ENCODE results near the gene ACIN1. TPM values are rescaled to one million over a fixed set of nuclear protein-coding genes. Genes with fewer than 3 reads are reported as not detected.
"Not testable (repeated sequence)": the region's sequence is repeated elsewhere in the genome, so short reads cannot be mapped to it uniquely, and the experiment has no call there.

Gene ACIN1
- total RNA-seq, 2 donors from 2014 or later: 314 to 367 TPM

DNA sequence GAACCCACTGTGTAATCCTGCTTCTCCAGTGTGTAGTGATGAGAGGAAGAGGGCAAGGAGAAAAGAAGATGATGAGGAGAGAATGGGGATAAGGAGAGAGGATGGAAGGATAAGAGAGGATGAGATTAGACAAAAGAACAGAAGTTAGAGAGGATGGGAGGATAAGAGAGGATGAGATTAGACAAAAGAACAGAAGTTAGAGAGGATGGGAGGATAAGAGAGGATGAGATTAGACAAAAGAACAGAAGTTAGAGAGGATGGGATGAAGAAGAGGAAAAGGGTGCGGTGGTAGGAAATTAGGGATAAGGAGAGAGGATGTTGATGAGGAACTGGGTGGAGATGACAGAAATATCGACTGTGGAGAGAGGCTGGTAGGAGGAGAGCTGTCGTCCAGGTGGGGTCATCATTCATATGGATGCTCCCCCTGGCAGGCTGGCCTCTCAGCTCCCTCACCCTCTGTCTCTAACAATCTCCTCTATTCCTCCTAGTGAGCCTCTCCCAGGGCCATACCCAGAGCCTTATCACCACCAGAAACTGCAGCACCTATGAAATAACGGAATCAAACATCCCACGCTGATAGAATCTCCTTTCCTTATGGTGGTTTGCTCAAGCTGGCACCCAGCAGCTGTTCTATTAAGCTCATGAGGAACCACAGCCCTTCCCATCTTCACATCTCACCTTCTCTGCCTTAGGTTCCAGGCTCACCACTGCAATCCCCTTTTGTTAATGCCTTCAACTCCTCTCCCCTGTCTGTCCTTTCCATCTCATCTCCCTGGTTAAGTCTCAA is 15.8 kb upstream of the ACIN1 start:
- H3K9me3 Mint-ChIP-seq: peaks cover 7% of the 10 kb centered on the region
- H3K9me3 ChIP-seq (ENCODE audit: control insufficient read depth, low read length): no peaks in the 10 kb centered on the region
- no peaks in the 10 kb centered on the region for H3K36me3 ChIP-seq (ENCODE audit: control insufficient read depth, insufficient read depth, low read length)
- H3K4me1 Mint-ChIP-seq: peaks cover 31% of the 10 kb centered on the region
- H3K27me3 Mint-ChIP-seq (ENCODE audit: insufficient read depth): peaks cover 13% of the 10 kb centered on the region
- 89 to 100% methylated on average over 1 to 5 of the region's 5 CpGs for WGBS, 2 experiments (ENCODE audit: insufficient coverage in 1 of 2, insufficient read length in 1 of 2)
- no peaks in the 10 kb centered on the region for H3K4me1 ChIP-seq (ENCODE audit: control insufficient read depth, insufficient read depth, low read length)
- no peak overlapping the region for H3K27ac ChIP-seq (ENCODE audit: low read depth, low read length)
- no peak for DNase-seq
- H3K4me3 Mint-ChIP-seq: no peak overlapping the region
- no peak overlapping the region for H3K9ac ChIP-seq (ENCODE audit: extremely low read depth, low read length, poor library complexity, severe bottlenecking)
- no peak overlapping the region for H3K4me3 ChIP-seq (ENCODE audit: low read length)
- H3K27me3 ChIP-seq (ENCODE audit: control insufficient read depth, insufficient read depth, low read length, poor library complexity, severe bottlenecking): peaks cover 18% of the 10 kb centered on the region
- no peak overlapping the region for H3K27ac Mint-ChIP-seq
- TF ChIP-seq, protein P1, sequence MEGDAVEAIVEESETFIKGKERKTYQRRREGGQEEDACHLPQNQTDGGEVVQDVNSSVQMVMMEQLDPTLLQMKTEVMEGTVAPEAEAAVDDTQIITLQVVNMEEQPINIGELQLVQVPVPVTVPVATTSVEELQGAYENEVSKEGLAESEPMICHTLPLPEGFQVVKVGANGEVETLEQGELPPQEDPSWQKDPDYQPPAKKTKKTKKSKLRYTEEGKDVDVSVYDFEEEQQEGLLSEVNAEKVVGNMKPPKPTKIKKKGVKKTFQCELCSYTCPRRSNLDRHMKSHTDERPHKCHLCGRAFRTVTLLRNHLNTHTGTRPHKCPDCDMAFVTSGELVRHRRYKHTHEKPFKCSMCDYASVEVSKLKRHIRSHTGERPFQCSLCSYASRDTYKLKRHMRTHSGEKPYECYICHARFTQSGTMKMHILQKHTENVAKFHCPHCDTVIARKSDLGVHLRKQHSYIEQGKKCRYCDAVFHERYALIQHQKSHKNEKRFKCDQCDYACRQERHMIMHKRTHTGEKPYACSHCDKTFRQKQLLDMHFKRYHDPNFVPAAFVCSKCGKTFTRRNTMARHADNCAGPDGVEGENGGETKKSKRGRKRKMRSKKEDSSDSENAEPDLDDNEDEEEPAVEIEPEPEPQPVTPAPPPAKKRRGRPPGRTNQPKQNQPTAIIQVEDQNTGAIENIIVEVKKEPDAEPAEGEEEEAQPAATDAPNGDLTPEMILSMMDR (conservative IDR thresholded peaks at IDR 0.05): no peak
- no peaks in the 10 kb centered on the region for H3K36me3 Mint-ChIP-seq (ENCODE audit: low read depth)

DNA sequence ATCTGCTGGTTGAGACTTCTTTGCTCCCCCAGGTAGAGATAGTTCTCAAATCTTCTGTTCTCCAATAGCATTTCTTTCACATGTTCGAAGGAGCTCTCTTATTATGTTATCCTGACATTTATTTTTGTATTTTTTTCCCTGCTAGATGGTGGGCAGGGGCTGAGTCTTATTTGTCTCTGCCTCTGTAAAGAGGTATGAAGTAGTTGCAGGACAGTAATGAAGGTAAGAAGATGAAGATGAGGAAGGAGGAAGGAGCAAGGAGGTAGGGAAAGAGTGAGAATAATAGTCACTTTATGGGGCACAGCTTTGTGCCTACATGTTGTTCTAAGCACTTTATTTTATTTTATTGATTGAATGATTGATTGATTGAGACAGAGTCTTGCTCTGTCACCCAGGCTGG is 14.8 kb upstream of the ACIN1 start:
- Histone ChIP-seq H3K36me3 (ENCODE audit: control insufficient read depth, insufficient read depth, low read length) (no peaks in the 10 kb centered on the region), H3K4me3 (ENCODE audit: low read length) (no peak overlapping the region), H3K27ac (ENCODE audit: low read depth, low read length) (no peak overlapping the region), H3K9ac (ENCODE audit: extremely low read depth, low read length, poor library complexity, severe bottlenecking) (no peak overlapping the region), H3K27me3 (ENCODE audit: control insufficient read depth, insufficient read depth, low read length, poor library complexity, severe bottlenecking) (peaks cover 18% of the 10 kb centered on the region), H3K4me1 (ENCODE audit: control insufficient read depth, insufficient read depth, low read length) (peaks cover 2% of the 10 kb centered on the region), H3K9me3 (ENCODE audit: control insufficient read depth, low read length) (no peaks in the 10 kb centered on the region)
- 87% methylated on average over 1 of the region's 1 CpG; no CpG with 5 or more reads in 1 of the 2 experiments for WGBS, 2 experiments (ENCODE audit: insufficient coverage in 1 of 2, insufficient read length in 1 of 2)
- H3K4me1 Mint-ChIP-seq: peaks cover 31% of the 10 kb centered on the region
- H3K9me3 Mint-ChIP-seq: peaks cover 7% of the 10 kb centered on the region
- DNase-seq: no peak
- H3K36me3 Mint-ChIP-seq (ENCODE audit: low read depth): no peaks in the 10 kb centered on the region
- TF ChIP-seq, protein P1 (conservative IDR thresholded peaks at IDR 0.05): no peak
- no peak overlapping the region for H3K4me3 Mint-ChIP-seq
- H3K27me3 Mint-ChIP-seq (ENCODE audit: insufficient read depth): peaks cover 7% of the 10 kb centered on the region
- H3K27ac Mint-ChIP-seq: no peak overlapping the region

DNA sequence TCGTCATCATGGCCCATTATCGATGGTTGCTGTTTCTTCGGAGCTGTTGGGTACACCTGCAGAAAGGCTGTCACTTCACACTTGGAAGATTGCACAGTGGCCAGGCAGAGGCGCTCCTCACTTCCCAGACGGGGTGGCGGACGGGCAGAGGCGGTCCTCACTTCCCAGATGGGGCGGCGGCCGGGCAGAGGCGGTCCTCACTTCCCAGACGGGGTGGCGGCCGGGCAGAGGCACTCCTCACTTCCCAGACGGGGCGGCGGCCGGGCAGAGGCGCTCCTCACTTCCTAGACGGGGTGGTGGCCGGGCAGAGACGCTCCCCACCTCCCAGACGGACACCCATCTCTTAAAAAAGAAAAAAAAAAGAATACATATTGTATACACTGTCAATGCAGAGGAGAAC is 13.2 kb upstream of the ACIN1 start:
- H3K27me3 ChIP-seq (ENCODE audit: control insufficient read depth, insufficient read depth, low read length, poor library complexity, severe bottlenecking): peaks cover 18% of the 10 kb centered on the region
- peaks cover 31% of the 10 kb centered on the region for H3K4me1 Mint-ChIP-seq
- H3K36me3 Mint-ChIP-seq (ENCODE audit: low read depth); H3K27ac Mint-ChIP-seq; H3K27ac ChIP-seq (ENCODE audit: low read depth, low read length); H3K4me3 Mint-ChIP-seq; H3K36me3 ChIP-seq (ENCODE audit: control insufficient read depth, insufficient read depth, low read length); DNase-seq; H3K4me3 ChIP-seq (ENCODE audit: low read length); H3K4me1 ChIP-seq (ENCODE audit: control insufficient read depth, insufficient read depth, low read length); H3K9ac ChIP-seq (ENCODE audit: extremely low read depth, low read length, poor library complexity, severe bottlenecking); H3K9me3 ChIP-seq (ENCODE audit: control insufficient read depth, low read length); H3K27me3 Mint-ChIP-seq (ENCODE audit: insufficient read depth); H3K9me3 Mint-ChIP-seq: not testable (repeated sequence)
- 96 to 98% methylated on average over 4 to 21 of the region's 24 CpGs for WGBS, 2 experiments (ENCODE audit: insufficient coverage in 1 of 2, insufficient read length in 1 of 2)

DNA sequence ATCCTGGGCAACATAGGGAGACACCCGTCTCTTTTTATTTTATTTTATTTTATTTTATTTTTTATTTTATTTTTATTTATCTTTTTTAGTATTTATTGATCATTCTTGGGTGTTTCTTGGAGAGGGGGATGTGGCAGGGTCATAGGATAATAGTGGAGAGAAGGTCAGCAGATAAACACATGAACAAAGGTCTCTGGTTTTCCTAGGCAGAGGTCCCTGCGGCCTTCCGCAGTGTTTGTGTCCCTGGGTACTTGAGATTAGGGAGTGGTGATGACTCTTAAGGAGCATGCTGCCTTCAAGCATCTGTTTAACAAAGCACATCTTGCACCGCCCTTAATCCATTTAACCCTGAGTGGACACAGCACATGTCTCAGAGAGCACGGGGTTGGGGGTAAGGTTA is 12.7 kb upstream of the ACIN1 start:
- H3K4me3 Mint-ChIP-seq; H3K4me3 ChIP-seq (ENCODE audit: low read length); H3K9me3 ChIP-seq (ENCODE audit: control insufficient read depth, low read length); H3K27me3 Mint-ChIP-seq (ENCODE audit: insufficient read depth); H3K27ac ChIP-seq (ENCODE audit: low read depth, low read length); H3K36me3 ChIP-seq (ENCODE audit: control insufficient read depth, insufficient read depth, low read length); H3K36me3 Mint-ChIP-seq (ENCODE audit: low read depth); H3K27ac Mint-ChIP-seq; H3K4me1 ChIP-seq (ENCODE audit: control insufficient read depth, insufficient read depth, low read length); H3K9ac ChIP-seq (ENCODE audit: extremely low read depth, low read length, poor library complexity, severe bottlenecking); DNase-seq; H3K9me3 Mint-ChIP-seq: not testable (repeated sequence)
- H3K27me3 ChIP-seq (ENCODE audit: control insufficient read depth, insufficient read depth, low read length, poor library complexity, severe bottlenecking): peaks cover 18% of the 10 kb centered on the region
- H3K4me1 Mint-ChIP-seq: peaks cover 31% of the 10 kb centered on the region
- 80% methylated on average over 2 of the region's 5 CpGs; no CpG with 5 or more reads in 1 of the 2 experiments for WGBS, 2 experiments (ENCODE audit: insufficient coverage in 1 of 2, insufficient read length in 1 of 2)

Measured in endodermal cell (in vitro differentiated cells).